Measurements from ENCODE around the gene GTF2H2C.
"Not testable (repeated sequence)": the region's sequence is repeated elsewhere in the genome, so short reads cannot be mapped to it uniquely, and the experiment has no call there.

The GTF2H2C gene

DNA sequence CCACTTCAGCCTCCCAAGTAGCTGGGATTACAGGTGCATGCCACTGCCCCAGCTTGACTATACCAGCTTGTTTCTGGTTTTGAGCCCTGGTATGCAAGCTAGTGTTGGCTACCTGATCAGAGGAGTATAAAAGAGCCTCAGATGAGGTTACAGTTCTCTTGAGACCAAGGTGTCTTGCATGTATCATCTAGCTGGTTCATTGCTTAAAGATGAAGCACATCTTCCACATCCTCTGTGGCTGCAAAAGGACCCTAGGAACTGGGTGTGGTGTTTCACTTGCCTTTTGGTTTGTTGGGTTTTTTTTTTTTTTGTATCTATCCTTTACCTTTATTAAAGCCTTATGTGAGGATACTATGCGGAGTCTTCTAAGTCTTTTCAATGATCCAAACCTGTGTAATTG, 47.8 kb downstream of the GTF2H2C start:
- CTCF ChIA-PET; POLR2A ChIA-PET (ENCODE audit: low non-redundant PET): not testable (repeated sequence)

DNA sequence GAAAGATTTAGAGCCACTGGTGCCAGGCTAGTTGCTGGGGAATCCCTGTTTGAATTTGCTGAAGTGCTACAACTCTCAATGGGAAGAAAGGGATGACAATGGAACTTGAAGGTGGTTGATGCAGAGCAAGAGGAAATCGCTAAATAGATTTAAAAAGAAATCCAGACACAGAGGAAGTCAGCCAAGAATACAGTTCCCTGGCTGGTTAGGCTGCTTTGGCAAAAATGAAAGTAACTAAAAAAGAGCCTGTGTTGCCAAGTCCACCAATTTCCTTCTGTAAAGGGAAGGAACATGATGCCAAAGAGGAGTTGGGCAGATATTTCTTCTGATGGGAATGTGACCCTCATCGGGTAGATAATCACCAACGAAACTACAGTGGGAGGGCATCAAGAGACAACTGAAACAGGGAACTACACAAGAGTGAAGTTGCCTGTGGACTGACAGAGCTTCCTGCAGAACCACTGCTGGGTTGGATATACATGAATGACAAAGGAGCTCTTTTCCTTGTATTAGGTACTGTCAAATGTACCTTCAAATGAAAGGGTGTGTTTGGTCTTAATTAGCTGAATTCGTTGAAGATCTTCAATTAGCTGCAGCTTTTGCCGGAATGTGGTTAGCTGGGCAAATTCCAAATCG, 49.0 kb downstream of the GTF2H2C start:
- DNase-seq (ENCODE audit: low spot score), result not testable (repeated sequence)

More for the DNA sequence above, 47.8 kb downstream of the GTF2H2C start:
- H3K27ac ChIP-seq; DNase-seq (ENCODE audit: low spot score): not testable (repeated sequence)

DNA sequence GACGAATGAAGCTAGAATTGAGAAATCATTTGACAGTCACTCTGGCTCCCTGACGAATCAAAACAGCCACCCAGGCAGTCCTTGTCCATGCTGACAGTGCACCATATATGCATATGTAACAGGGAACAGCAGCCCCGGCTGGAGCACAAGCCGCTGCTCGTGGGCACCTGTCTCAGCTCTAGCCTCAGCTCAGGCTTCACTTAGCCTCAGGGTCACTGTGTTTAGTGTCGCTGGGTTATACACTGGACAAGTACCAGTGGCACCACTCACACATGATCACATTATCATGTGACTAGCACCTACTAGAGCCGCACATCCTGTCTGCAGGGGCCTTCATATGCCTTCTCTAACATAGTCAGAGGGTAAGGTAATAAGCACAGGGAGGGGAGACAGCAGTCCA, 54.9 kb downstream of the GTF2H2C start:
- DNase-seq (ENCODE audit: low spot score); POLR2A ChIA-PET (ENCODE audit: low non-redundant PET); CTCF ChIA-PET; H3K27ac ChIP-seq: not testable (repeated sequence)

More for the DNA sequence above, 49.0 kb downstream of the GTF2H2C start:
- CTCF ChIA-PET; H3K27ac ChIP-seq; POLR2A ChIA-PET (ENCODE audit: low non-redundant PET): not testable (repeated sequence)

DNA sequence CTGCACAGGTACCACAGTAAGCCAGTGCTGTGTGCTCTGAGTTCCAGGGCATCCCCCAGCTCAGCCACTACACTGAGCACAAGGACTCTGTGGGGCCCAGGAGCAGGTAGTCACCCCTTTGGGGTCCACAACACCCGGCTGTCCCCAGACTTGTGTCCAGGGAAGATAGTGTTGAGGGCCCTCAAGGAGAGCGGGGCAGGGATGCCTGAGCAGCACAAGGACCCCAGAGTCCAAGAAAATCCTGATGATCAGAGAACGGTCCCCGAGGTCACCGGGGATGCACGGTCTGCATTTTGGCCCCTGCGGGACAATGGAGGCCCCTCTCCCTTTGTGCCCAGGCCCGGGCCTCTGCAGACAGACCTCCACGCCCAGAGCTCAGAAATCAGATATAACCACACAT, 71.9 kb downstream of the GTF2H2C start:
- DNase-seq (ENCODE audit: low spot score); H3K27ac ChIP-seq; POLR2A ChIA-PET (ENCODE audit: low non-redundant PET); CTCF ChIA-PET: not testable (repeated sequence)

All from RWPE1 (cell line).